DMS 273 treated with DMSO at 0.1 percent for 48 hours (cell line): ENCODE data around the gene LCN6.
A peak's percentile ranks its signal among the peaks of the same experiment; 100 is the strongest.

Source experiments
- DNase-seq: peaks from one replicate; lab custom pipeline; 2025; lab: John Stamatoyannopoulos, UW

The LCN6 gene

DNA sequence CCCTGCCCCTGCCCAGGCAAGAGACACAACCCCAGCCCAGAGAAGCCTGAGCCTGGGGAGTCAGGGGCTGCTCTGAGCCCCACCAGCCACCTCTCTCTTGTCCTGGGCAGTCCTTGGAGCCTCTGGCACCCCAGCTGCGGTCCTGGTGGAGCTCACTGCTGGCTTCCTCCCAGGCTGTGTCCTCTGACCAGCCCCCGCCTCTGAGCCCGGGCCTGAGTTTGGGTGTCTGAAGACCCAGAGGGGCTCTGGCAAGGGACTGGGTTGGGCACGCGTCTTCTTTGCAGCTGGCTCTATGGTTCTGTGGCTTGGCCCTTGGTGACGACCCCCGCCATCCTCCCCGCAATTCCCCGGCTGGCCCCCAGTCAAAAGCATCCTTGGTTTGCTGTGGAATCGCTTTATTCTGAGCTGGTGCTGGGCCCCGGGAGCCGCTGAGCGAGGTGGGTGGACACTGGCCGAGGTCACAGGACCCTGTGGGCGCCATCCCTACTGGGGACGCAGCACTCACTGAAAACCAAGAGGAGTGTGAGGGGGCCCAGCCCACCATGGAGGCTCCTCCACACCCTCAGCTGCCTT lies 4.6 kb downstream of the LCN6 start:
- no peak for DNase-seq

DNA sequence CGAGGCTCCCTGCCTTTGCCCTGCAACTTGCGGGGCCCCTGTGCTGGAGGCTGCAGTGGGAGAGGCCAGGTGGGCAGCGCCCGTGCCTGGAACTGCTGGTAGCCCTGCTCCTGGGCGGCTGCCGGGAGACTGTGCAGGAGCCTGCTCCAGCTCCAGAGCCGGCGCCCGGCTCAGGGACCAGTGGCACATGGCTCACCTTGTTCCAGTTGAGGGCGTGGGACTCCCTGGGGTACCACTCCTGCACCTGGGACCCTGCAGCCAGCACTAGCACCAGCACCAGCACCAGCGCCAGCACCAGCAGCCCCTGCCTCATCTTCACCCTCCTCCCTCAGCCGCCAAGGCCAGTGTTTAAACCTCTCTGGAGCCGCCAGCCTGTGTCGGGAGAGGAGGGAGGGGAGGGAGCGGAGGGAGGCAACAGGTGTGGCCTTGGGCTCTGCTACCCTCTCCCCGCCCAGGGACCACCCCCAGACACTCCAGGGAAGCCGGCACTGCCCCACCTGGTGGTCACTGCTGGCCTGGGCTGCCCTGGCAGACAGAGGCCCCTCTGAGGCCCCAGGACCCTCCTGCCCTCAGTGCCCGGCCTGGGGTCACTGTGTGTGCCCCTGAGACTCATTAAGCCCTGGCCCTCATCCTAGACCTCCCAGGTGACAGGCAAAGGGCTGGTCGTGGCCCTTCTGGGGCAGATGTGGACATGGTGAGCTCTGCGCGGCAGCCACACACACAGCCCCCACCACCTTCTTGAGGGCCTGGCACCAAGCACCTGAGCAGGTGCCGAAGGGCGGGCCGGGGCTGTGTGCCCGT lies 5.5 kb downstream of the LCN6 start, which contains the start of gene LCN10:
TSS of gene LCN10 (minus strand) at position 350 of the 801 bp plus-strand sequence. CDS start at position 313, 37 bp downstream.
- no peak for DNase-seq

DNA sequence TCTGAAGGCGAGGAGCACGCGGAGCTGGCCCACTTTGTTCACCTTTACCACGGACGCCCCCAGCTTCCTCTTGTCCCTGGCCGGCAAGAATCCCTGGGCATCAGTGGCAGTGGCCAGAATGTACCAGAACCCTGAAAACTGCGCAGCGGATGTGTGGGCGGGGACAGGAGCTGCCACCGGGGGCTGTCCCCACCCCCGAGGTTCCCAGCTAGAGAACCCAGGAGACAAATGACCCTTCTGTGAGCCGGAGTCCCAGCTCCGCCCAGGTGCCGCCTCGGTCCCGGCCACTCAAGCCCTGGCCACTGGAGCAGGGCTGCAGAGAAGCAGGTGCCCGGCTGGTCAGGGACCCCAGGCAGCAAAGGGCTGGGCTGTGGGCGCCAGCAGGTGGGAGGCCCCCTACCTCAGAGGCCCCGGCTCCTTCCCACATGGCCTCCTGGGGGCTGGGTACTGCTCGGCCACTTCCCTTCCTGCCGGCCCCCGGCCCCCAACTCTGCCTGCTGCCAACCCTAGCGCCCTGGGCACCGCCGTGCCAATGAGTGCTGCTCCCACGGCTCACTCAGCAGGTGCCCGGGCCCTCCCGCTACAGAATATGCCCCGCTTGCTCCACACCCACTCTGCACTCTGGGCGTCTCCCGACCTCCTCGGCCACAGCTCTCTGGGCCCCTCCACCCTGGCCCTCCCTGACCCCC lies 6.3 kb downstream of the LCN6 start:
- DNase-seq = no peak

DNA sequence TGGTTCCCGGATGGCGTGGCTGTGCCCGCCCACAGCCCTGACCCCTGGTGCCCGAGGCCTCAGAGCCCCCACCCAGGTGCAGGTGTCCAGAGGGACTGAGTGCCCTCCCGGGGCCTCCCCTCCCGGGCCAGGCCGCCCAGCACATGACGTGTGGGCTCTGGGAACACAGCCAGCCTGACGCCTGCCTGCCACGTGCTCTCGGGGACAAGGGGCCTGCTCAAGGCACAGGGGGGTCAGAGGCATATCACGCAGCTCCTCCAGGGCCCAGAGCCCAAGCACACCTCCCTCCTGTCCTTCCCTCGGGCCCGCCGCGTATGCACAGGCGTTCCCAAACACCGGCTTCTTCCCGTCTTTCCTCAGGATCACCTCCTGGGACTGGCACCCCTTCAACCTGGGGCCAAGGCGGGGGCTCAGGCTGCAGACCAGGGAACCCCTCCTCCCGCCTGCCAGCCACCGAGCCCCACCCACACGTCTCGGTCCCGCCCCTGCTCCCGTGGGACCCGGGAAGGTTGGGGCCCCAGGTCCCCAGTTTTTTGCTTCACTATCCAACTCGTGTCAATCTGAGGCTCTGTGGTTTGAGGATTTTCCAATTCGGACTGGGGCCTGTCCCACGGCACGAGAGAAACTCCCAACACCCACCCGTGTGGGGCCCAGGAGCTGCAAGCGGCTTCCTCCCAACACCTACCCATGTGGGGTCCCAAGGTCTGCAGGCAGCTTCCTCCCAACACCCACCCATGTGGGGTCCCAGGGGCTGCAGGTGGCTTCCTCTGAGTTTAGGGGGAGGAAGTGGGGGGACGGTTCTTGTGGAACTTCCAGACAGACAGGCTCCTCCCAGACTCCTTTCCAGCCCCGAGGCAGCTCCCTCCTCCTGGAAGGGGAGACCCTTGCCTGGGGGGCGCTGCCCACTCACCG lies 7.1 kb downstream of the LCN6 start:
- DNase-seq = no peak

DNA sequence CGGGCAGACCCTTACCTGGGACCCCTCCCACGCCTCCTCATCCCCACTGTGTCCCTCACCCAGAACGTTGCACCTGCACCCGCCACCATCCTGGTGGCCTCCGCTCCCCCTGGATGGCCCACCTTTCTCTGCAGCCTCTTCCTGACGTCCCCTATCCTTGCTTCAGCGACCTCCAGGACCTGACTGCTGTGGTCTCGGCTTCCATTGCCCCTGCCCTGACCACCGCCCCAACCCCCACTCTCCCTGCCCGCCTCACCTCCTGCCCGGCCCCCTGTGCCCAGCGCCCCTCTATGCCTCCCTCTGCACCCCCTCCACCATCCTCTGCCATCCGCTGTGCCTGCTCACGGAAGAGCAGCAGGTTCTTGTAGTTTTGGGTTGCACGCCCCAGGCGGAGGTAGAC lies 7.8 kb downstream of the LCN6 start:
- no peak for DNase-seq

DNA sequence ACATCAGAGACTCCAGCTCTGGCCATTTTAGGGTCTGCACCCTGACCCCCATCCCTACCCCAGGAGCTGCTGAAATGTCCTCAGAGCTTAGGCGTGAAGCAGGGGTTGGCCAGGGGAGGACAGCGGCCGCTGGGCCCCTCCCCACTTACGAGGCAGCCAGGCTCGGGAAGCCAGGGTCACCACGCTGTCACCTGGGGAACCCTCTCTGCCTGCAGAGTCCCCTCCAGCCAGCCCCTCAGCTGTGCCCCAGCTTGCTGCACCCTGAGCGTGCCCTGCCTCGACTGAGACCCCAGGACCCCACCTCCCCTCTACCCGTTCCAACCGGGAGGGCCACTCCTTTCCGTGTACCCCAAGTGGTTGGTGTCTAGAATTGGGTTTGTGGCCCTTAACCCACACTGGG lies 8.3 kb downstream of the LCN6 start:
- no peak for DNase-seq

DNA sequence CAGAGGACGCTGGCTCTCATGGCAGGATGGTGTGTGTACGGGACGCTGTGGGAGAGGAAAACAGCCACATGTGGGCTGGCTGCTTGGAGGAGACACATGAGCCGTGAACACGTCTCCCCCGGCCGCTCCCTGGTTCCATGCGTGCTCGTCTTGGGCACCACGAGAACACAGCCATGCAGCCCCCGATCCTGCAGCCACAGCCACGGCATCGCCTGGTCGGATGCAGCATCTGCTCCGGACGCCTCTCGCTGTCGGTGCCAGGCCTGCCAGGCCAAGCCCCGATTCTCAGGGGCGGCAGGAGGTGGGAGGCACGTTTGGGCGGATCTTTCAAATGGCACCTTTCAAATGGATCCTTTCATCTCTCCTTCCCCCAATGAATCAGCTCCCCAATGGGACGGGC lies 8.8 kb downstream of the LCN6 start:
- DNase-seq = no peak

DNA sequence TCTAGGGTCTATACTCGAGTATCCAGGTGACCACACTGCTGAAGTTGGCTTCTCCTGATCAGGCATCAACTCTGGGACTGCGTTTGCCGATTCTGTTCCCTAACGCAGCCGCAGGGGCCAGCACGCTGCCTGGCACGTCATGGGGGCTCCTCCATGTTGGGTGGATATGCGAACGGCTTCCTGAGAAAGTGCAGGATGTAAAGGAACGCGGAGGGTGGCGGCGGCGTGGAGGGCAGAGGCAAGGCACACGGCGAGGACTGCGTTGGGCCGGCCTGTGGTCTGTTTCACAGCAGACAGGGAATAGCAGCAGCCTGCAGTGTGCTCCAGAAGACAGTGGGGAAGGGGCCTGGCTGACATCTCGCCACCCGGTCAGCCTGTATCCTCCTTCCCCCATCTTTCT lies 9.4 kb downstream of the LCN6 start:
- no peak for DNase-seq

DNA sequence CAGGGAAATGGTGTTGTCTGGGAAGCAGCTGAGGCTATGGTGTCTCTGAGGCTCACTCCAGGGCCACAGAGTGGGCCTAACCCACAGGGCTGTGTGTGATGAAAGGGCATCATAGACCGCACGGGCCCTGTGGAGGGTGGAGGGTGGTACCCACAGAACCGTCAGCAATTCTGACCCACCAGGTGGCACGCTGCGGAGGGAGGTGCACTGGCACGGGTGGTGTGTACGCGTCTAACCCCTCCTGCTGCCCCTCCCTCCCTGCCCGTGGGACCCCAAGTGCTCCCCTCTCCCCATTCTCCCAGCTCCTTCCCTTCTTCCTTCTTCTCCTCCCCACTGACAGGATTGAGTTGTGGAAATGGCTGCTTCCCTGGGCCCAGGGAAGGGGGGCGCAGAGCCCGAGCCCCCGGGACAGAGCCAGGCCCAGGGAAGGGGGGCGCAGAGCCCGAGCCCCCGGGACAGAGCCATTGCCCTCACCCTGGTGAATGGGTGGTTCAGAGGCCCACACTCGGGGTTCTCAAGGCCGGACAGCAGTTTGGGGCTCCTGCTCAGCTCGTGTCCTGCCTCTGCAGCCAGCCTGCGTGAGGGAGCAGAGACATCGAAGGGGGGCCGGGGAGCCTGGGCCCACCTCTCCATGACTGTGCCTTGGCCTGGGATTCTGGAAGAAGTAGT lies 12.4 kb downstream of the LCN6 start:
- no peak for DNase-seq

DNA sequence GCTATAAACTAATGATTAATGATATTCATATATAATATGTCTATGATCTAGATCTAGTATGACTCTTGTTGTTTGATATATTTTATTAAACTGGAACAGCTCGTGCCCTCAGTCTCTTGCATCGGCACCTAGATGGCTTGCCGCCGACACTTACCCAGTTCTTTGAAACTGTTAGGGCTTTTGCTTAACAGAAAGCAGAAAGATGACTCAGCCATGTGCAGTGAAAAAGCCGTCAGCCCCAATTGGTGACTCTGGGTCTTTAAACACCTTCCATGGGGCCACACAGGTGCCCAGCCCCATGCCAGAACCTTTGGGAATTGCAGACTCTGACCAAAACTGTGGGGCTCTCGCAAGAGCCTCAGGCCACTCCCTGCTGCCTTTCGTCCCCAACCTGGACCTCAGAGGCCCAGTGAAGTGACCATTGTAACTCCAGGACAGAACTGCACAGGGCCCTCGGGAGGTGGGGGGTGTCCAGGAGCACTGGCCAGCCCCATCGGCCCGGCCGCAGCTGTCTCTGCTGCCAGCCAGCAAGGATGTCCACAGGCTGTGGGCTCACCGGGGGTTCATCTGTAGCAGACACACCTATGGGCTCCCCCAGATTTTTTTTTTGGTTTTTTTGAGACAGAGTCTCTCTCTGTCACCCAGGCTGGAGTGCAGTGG lies 13.4 kb downstream of the LCN6 start:
- no peak for DNase-seq

DNA sequence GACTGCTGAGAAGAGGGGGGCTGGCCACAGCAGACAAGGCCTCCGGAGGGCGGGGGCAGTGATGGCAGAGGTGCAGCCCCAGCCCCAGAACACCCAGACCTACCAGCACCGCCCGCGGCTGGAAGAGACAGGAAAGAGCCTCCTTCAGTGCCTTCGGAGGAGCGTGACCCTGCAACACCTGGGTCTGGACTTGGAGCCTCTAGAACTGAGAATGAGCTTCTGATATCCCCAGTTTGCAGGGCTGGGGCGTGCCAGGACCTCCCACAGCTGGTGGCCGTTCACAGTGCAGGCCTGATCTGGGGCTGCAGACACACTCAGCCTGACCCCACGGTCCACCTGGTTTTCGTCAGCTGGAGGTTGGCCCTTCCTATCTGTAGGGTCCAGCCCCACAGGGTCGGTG lies 14.7 kb downstream of the LCN6 start:
- DNase-seq = no peak

DNA sequence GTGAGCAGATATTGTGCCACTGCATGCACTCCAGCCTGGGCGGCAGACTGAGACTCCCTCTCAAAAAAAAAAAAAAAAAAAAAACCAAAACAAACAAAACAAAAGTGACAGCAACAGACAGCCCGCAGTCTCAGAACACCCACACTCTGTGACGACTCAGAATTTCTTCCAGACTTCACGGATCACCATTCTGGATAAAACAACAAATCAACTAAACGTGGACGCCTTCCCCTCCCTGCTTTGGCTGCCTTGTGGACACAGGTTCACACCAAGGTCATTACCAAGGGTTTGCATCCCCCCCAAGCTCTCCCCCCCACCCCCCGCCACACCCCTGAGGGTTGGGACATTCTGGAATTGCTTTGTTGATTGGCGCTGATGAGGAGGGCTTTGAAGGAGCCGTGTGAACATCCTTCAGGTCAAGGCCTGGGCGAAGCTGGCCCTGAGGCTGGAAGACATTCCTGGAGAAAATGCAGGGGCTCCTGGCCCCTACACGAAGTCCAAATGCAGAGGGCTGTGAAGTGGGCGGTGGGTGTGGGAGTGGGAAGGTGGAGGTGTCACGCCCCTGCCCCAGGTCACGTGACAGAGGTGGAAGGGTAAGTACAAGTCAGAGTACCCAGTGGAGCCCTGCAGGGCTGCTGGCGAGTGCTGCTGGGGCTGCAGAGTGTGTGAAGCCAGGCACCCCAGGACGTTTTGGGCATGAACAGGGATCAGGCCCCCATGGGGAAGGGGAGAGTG lies 15.7 kb downstream of the LCN6 start:
- DNase-seq = no peak

DNA sequence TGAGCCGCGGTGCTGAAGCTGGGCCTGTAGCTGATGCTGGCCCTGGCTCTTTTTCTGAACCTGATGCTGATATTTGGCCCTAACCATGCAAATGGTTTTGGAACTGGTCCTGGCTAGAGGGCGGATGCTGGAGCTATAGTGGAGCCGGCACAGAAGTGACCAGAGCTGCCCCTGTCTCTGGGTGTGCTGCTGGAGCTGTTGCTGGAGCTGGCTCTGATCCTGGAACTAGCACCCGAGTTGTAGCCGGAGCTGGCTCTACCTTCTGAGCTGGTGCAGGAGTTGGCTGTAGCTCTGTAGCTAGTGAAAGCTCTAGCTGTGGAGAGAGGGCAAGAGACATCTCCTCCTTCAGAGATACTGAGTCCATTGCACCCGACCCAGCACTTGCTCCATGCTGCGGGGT lies 18.4 kb downstream of the LCN6 start:
- DNase-seq = no peak

DNA sequence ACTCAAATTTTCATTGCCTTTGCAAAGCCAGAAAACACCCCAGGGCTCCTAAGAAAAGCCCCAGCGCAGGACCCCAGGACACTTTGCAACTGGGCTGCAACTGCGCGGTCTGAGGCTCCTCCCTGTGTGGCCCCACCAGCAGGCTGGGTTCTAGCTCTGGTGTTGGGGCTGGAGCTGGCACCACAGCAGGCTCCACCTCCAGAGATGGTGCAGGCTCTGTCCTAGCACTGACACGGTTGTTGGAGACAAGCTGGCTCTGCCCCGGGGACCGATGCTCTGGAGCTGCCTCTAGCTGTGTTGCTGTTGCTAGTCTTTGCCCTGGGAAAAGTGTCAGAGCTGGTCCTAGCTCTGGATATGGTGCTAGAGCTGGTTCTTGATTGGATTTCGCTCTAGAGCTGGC lies 19.2 kb downstream of the LCN6 start:
- no peak for DNase-seq

DNA sequence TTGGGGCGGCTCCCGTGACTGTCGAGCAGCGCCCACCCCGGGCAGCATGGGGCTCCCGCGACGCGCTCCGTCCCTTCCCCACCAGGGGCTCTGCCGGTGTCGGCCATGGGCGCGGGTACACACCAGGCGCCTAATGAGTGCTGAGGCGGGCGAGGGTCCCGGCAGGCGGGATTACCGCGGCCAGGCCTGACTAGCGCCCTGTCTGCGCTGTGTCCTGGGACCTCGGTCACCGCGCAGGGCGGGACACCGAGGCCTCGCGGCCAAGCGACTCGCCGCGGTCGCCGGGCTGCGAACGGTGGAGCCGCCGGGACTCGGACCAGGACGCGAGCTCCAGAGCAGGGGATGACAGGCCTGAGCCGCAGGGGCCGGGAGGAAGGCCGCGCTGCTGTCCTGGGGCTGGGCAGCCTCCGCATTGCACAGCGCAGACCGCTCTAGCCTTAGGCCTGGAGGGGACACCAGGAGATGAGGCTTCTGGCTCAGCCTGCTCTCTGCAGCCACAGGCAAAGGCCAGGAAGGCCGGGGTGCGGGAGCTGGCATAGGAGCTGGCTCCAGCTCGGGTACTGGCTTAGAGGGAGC lies 19.7 kb downstream of the LCN6 start:
- no peak for DNase-seq

DNA sequence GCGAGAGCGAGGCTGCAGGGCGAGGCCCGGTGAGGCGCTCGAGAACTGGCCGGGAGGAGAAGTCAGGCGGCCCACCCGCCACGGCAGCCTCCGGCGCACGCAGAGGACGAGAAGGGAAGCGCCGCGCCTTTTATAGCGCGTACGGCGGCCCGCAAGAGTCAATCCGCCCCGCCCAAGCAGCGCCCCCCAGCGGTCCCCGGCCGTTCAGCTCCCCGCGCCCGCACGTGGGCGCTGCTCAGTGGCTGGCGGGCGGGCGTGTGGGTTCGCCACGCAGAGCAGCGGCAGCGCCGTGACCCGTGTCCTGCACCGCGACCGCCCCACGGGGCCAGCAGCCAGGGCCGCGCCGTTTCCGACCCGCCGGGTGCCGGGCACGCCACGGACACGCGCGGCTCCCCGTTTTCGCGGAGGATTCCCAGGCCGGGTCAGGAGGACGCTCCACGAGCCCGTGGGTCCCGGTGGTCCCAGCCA lies 20.2 kb downstream of the LCN6 start:
- peak; percentile 31 for DNase-seq

DNA sequence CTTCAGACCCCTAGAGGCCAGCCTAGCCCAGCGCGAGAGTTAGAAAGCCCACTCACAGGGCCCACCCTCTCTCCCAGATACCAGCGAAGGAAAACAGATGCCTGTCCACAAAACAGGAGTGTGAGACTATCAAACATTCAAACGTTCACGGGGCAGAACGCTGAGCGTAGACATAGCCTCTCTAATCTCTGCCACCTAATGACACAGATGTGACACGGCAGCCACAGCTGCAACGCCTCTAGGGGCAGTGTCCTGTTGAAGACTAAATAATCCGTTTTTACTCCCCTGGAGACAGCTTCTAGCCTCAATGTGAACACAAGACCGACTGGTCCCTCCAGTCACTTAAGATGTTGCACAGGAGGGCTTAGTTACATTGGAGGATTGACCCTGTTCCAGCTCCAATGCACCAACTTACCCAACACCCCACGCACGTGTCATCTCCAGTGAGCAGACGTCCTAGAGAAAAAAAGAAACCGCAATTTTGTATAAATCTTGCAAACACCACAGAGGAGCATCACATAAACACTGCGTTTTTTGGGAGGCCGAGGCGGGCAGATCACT lies 21.6 kb downstream of the LCN6 start:
- no peak for DNase-seq

DNA sequence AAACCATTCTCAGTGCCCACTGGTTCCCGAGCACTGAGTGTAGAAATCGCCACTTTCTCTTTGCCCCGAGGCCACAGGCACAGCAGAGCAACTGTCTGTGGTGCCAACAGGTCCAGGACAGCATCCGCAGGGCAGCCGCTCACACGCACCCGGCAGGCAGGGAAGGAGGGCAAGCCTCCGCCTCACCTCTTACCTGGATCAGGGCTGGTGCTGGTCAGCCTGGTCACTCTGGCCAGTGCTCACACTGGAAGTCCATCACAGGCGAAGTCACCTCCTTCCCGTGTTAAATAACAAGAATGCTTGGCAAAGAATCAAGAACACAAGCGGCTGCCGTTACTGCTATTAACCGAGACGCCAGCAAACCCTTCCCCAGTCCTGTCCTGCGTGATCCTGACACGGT lies 22.2 kb downstream of the LCN6 start:
- DNase-seq = no peak

DNA sequence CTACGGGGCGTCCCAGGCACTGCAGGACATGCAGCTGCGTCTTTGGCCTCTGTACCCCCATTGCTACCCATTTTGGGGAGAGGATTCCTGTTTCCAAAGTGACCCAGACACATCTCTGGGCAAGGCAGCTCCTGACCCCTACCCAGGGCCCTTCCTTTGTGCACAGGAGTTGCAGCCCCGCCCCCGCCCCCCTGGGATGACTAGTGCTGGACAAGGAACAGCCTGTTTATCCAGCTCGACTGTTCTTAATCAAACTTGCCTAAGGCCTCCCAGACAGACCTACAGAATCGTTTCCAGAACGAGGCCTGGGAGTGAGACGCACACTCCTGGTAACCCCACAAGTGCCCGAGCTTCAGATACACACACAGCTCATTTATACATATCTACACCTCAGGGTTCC lies 22.7 kb downstream of the LCN6 start:
- DNase-seq = no peak

DNA sequence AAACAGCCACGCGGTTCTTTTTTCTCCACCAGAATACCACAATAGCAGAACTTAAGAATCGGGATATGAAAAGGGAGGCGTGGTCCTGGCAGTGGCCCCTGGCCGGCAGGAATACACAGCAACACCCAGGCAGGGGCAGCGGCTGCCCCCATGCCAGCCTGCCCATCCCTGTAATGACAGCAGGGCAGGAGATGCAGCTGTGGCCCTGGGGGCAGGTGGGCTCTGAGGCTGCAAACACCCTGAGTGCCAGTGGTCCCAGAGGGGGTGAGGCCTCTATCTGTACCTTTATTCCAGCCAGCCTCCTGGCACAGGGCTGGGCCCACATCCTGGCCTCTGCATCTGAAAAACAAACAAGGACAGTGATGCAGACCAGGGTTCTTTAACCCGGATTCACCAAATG lies 23.6 kb downstream of the LCN6 start:
- no peak for DNase-seq
